Thyroid gland (tissue), 4 donors: ENCODE results near the gene SUCNR1. TPM values are rescaled to one million over a fixed set of nuclear protein-coding genes. Genes with fewer than 3 reads are reported as not detected.

Experiments
- DNase-seq, 2 donors: peaks; one replicate each; pipeline ENCODE4 v3.0.0-alpha.2; 2019
- H3K27ac ChIP-seq, 3 donors: fragments of 200-600 bp; sonication (generic); 1 replicate in 2 of 3; 2 replicates in 1 of 3; pipeline ENCODE4 v1.5.1; 2016 to 2019; ENCODE audit warnings: mild to moderate bottlenecking in 1 of 3, moderate library complexity in 1 of 3
- H3K27me3 ChIP-seq: fragments of 200-600 bp; sonication (generic); one replicate; pipeline ENCODE4 v1.5.1; 2019
- H3K36me3 ChIP-seq, 2 donors: fragments of 200-600 bp; sonication (generic); one replicate each; pipeline ENCODE4 v1.5.1; 2016 to 2019
- H3K4me1 ChIP-seq, 2 donors: fragments of 200-600 bp; sonication (generic); one replicate each; pipeline ENCODE4 v1.5.1; 2017 to 2019
- H3K4me3 ChIP-seq, 3 donors: fragments of 200-600 bp; sonication (generic); replicated peaks in 1 of 3; 1 replicate in 2 of 3; 2 replicates in 1 of 3; pipeline ENCODE4 v1.5.1; 2016; ENCODE audit warnings: mild to moderate bottlenecking in 1 of 3
- H3K9me3 ChIP-seq: fragments of 200-600 bp; sonication (generic); one replicate; pipeline ENCODE4 v1.5.1; 2017
- CTCF ChIP-seq, 6 experiments: fragments of 200-600 bp in 3 of 6; fragments of 450-650 bp in 3 of 6; sonication (generic) in 3 of 6; IDR thresholded peaks; one replicate each; pipeline ENCODE4 v1.5.1; 2016 to 2019; ENCODE audit warnings: antibody characterized with exemption in 6 of 6, mild to moderate bottlenecking in 2 of 6, inconsistent platforms in 1 of 6, moderate library complexity in 1 of 6
- POLR2A ChIP-seq, 2 donors: fragments of 450-650 bp; IDR thresholded peaks; one replicate each; pipeline ENCODE4 v1.6.1; 2017; ENCODE audit warnings: antibody characterized with exemption in 2 of 2, mild to moderate bottlenecking in 2 of 2, moderate library complexity in 1 of 2
- WGBS, 2 donors: methylation state at CpG; one replicate each; pipeline ENCODE4 v1.1.5; 2017; 5-methylcytosine and 5-hydroxymethylcytosine counted together
- intact Hi-C: fragments of 100-400 bp; cut with DNase I; formaldehyde crosslinking; loops from one replicate; pipeline ENCODE4 v1.15.1; 2023
- total RNA-seq, 4 donors: library from RNA; depleted of rRNA; stranded (reverse); fragments of >200 nt; gene quantifications; one replicate each; pipeline ENCODE4 v1.2.3, GENCODE V29; 2016

The SUCNR1 gene
- total RNA-seq, 4 donors from 2014 or later, result 9.0 to 12.4 (median 10.4) TPM

- Histone ChIP-seq H3K4me1 (peaks cover 0 to 5% of the 10 kb centered on the region in 2 donors), H3K4me3 (no peak overlapping the region), H3K36me3 (no peaks in the 10 kb centered on the region), H3K9me3 (no peaks in the 10 kb centered on the region), H3K27ac (no peak overlapping the region), H3K27me3 (no peaks in the 10 kb centered on the region)
- intact Hi-C loops, result no loop called here
- no peak for DNase-seq
- TF ChIP-seq CTCF (IDR thresholded peaks at IDR 0.05) (no peak), POLR2A (IDR thresholded peaks at IDR 0.05) (no peak)
- WGBS, 2 donors, result 81 to 92% methylated on average over 2 of the region's 2 CpGs
These were observed 32.2 kb downstream of the SUCNR1 start for GRCh38 chr3:151905647-151906046.

- no peaks in the 10 kb centered on the region for H3K9me3 ChIP-seq
- 93 to 96% methylated on average over 2 of the region's 2 CpGs for WGBS, 2 donors
- no peak overlapping the region for H3K4me3 ChIP-seq
- TF ChIP-seq POLR2A (IDR thresholded peaks at IDR 0.05) (no peak), CTCF (IDR thresholded peaks at IDR 0.05) (no peak)
- H3K36me3 ChIP-seq, result no peaks in the 10 kb centered on the region
- no peak for DNase-seq
- intact Hi-C loops, result no loop called here
- H3K27me3 ChIP-seq, result no peaks in the 10 kb centered on the region
- H3K4me1 ChIP-seq, result peaks cover 0 to 5% of the 10 kb centered on the region in 2 donors
- no peak overlapping the region for H3K27ac ChIP-seq
These were observed 33.3 kb downstream of the SUCNR1 start for GRCh38 chr3:151906751-151907150.

GRCh38 chr3:151908399-151908798 is 35.0 kb downstream of the SUCNR1 start:
- Histone ChIP-seq H3K36me3 (no peaks in the 10 kb centered on the region), H3K9me3 (no peaks in the 10 kb centered on the region), H3K4me3 (no peak overlapping the region), H3K27me3 (no peaks in the 10 kb centered on the region), H3K4me1 (no peaks in the 10 kb centered on the region), H3K27ac (no peak overlapping the region)
- 86 to 91% methylated on average over 3 of the region's 3 CpGs for WGBS, 2 donors
- TF ChIP-seq POLR2A (IDR thresholded peaks at IDR 0.05) (no peak), CTCF (IDR thresholded peaks at IDR 0.05) (no peak)
- intact Hi-C loops, result no loop called here
- DNase-seq, result no peak

- Histone ChIP-seq H3K9me3 (no peaks in the 10 kb centered on the region), H3K36me3 (no peaks in the 10 kb centered on the region), H3K27me3 (no peaks in the 10 kb centered on the region), H3K4me3 (no peak overlapping the region), H3K4me1 (no peaks in the 10 kb centered on the region), H3K27ac (no peak overlapping the region)
- TF ChIP-seq POLR2A (IDR thresholded peaks at IDR 0.05), result no peak
- TF ChIP-seq CTCF (IDR thresholded peaks at IDR 0.05), result no peak
- WGBS, 2 donors, result 30 to 38% methylated on average over 1 of the region's 1 CpG
- DNase-seq, result no peak
- intact Hi-C loops, result no loop called here
These were observed 36.4 kb downstream of the SUCNR1 start for GRCh38 chr3:151909681-151910405.

GRCh38 chr3:151911462-151911861 is 38.0 kb downstream of the SUCNR1 start:
- Histone ChIP-seq H3K9me3 (no peaks in the 10 kb centered on the region), H3K4me3 (no peak overlapping the region), H3K36me3 (no peaks in the 10 kb centered on the region), H3K27me3 (no peaks in the 10 kb centered on the region), H3K27ac (no peak overlapping the region), H3K4me1 (no peaks in the 10 kb centered on the region)
- no peak for TF ChIP-seq CTCF (IDR thresholded peaks at IDR 0.05)
- DNase-seq, result no peak
- 73 to 86% methylated on average over 1 of the region's 1 CpG for WGBS, 2 donors
- intact Hi-C loops, result no loop called here
